Middle frontal gyrus (tissue), 1 donor: ENCODE data around the gene MRNIP.
"Not testable (repeated sequence)": the region's sequence is repeated elsewhere in the genome, so short reads cannot be mapped to it uniquely, and the experiment has no call there.

ENCODE experiments used
- DNase-seq: peaks from one replicate; pipeline ENCODE4 v3.0.0-alpha.2; 2015; ENCODE audit warnings: low spot score; ENCODE audit errors: extremely low spot score

The MRNIP gene

GRCh38 chr5:179839328-179840256 lies 19.0 kb downstream of the MRNIP start:
- no peak for DNase-seq

GRCh38 chr5:179837076-179838011 lies 21.3 kb downstream of the MRNIP start:
- no peak for DNase-seq

GRCh38 chr5:179836225-179837019 lies 22.2 kb downstream of the MRNIP start:
- DNase-seq, result no peak

GRCh38 chr5:179834871-179835270 lies 23.7 kb downstream of the MRNIP start:
- not testable (repeated sequence) for DNase-seq

GRCh38 chr5:179834120-179834519 lies 24.5 kb downstream of the MRNIP start:
- no peak for DNase-seq

GRCh38 chr5:179833709-179834070 lies 24.9 kb downstream of the MRNIP start:
- no peak for DNase-seq

- DNase-seq, result no peak
Measured at GRCh38 chr5:179833056-179833708, 25.4 kb downstream of the MRNIP start.

- DNase-seq, result no peak
Measured at GRCh38 chr5:179832039-179832745, 26.4 kb downstream of the MRNIP start.

- DNase-seq, result no peak
Measured at GRCh38 chr5:179830818-179831468, 27.7 kb downstream of the MRNIP start.

GRCh38 chr5:179829732-179830435 lies 28.7 kb downstream of the MRNIP start:
- no peak for DNase-seq

- no peak for DNase-seq
Measured at GRCh38 chr5:179828756-179829421, 29.7 kb downstream of the MRNIP start.

- no peak for DNase-seq
Measured at GRCh38 chr5:179827680-179828079, 30.9 kb downstream of the MRNIP start.

- DNase-seq, result no peak
Measured at GRCh38 chr5:179825655-179826182, 32.9 kb downstream of the MRNIP start.

- no peak for DNase-seq
Measured at GRCh38 chr5:179824745-179825112, 33.9 kb downstream of the MRNIP start.

- no peak for DNase-seq
Measured at GRCh38 chr5:179823937-179824744, 34.5 kb downstream of the MRNIP start.

- no peak for DNase-seq
Measured at GRCh38 chr5:179822444-179822990, 36.1 kb downstream of the MRNIP start.

- DNase-seq, result no peak
Measured at GRCh38 chr5:179822059-179822432, 36.6 kb downstream of the MRNIP start.
